Mesodermal cell (in vitro differentiated cells): ENCODE measurements around the gene PXMP4.

Experiments used
- H3K27ac ChIP-seq: 2 replicates; pipeline ENCODE4 v1.7.0; 2013; ENCODE audit warnings: mild to moderate bottlenecking, low read depth, low read length, moderate library complexity; ENCODE audit not compliant: severe bottlenecking
- H3K36me3 ChIP-seq: 2 replicates; pipeline ENCODE4 v1.7.1; 2013; ENCODE audit warnings: mild to moderate bottlenecking, low read length, moderate library complexity; ENCODE audit not compliant: control insufficient read depth, insufficient read depth
- H3K4me1 ChIP-seq: one replicate; pipeline ENCODE4 v1.7.1; 2013; ENCODE audit warnings: mild to moderate bottlenecking, low read length; ENCODE audit not compliant: insufficient read depth, control insufficient read depth, poor library complexity, severe bottlenecking
- H3K4me3 ChIP-seq: 2 replicates; pipeline ENCODE4 v1.7.0; 2013; ENCODE audit warnings: low read length, control low read depth, mild to moderate bottlenecking; ENCODE audit not compliant: insufficient read depth, poor library complexity, severe bottlenecking; ENCODE audit errors: extremely low read depth
- H3K9me3 ChIP-seq: 2 replicates; pipeline ENCODE4 v1.7.1; 2013; ENCODE audit warnings: mild to moderate bottlenecking, low read length, moderate library complexity; ENCODE audit not compliant: control insufficient read depth
- WGBS, 2 experiments: methylation state at CpG; one replicate each; pipeline ENCODE4 v1.1.5; 2013; ENCODE audit warnings: missing lambda C conversion rate in 2 of 2; ENCODE audit not compliant: insufficient coverage in 2 of 2; 5-methylcytosine and 5-hydroxymethylcytosine counted together

PXMP4 gene

GRCh38 chr20:33658929-33659328 lies 61.2 kb downstream of the PXMP4 start:
- H3K27ac ChIP-seq = no peak overlapping the region
- no peak overlapping the region for H3K4me3 ChIP-seq
- no peaks in the 10 kb centered on the region for H3K4me1 ChIP-seq
- H3K36me3 ChIP-seq = peaks cover 25% of the 10 kb centered on the region
- WGBS, 2 experiments = 87 to 91% methylated on average over 4 of the region's 4 CpGs
- no peaks in the 10 kb centered on the region for H3K9me3 ChIP-seq

- WGBS, 2 experiments = 98% methylated on average over 5 to 7 of the region's 8 CpGs
- H3K4me3 ChIP-seq = no peak overlapping the region
- H3K9me3 ChIP-seq = no peaks in the 10 kb centered on the region
- no peak overlapping the region for H3K27ac ChIP-seq
- H3K36me3 ChIP-seq = peaks cover 25% of the 10 kb centered on the region
- no peaks in the 10 kb centered on the region for H3K4me1 ChIP-seq
Measured at GRCh38 chr20:33658510-33658909, 61.6 kb downstream of the PXMP4 start.

- 95 to 99% methylated on average over 7 to 12 of the region's 12 CpGs for WGBS, 2 experiments
- peaks cover 25% of the 10 kb centered on the region for H3K36me3 ChIP-seq
- no peak overlapping the region for H3K4me3 ChIP-seq
- no peaks in the 10 kb centered on the region for H3K4me1 ChIP-seq
- no peaks in the 10 kb centered on the region for H3K9me3 ChIP-seq
- no peak overlapping the region for H3K27ac ChIP-seq
Measured at GRCh38 chr20:33657704-33658095, 62.4 kb downstream of the PXMP4 start.

GRCh38 chr20:33656783-33657703 lies 63.1 kb downstream of the PXMP4 start:
- no peaks in the 10 kb centered on the region for H3K4me1 ChIP-seq
- peaks cover 25% of the 10 kb centered on the region for H3K36me3 ChIP-seq
- no peak overlapping the region for H3K27ac ChIP-seq
- 92 to 95% methylated on average over 14 to 15 of the region's 17 CpGs for WGBS, 2 experiments
- H3K9me3 ChIP-seq = no peaks in the 10 kb centered on the region
- H3K4me3 ChIP-seq = no peak overlapping the region

GRCh38 chr20:33656010-33656782 lies 63.9 kb downstream of the PXMP4 start:
- no peak overlapping the region for H3K27ac ChIP-seq
- 92 to 96% methylated on average over 8 to 10 of the region's 10 CpGs for WGBS, 2 experiments
- no peak overlapping the region for H3K4me3 ChIP-seq
- H3K36me3 ChIP-seq = peaks cover 25% of the 10 kb centered on the region
- no peaks in the 10 kb centered on the region for H3K4me1 ChIP-seq
- no peaks in the 10 kb centered on the region for H3K9me3 ChIP-seq

- H3K36me3 ChIP-seq = peaks cover 22% of the 10 kb centered on the region
- 92 to 100% methylated on average over 3 of the region's 4 CpGs for WGBS, 2 experiments
- no peak overlapping the region for H3K27ac ChIP-seq
- no peaks in the 10 kb centered on the region for H3K4me1 ChIP-seq
- no peak overlapping the region for H3K4me3 ChIP-seq
- no peaks in the 10 kb centered on the region for H3K9me3 ChIP-seq
Measured at GRCh38 chr20:33655164-33655563, 64.9 kb downstream of the PXMP4 start.

- Histone ChIP-seq H3K9me3 (no peaks in the 10 kb centered on the region), H3K27ac (no peak overlapping the region), H3K36me3 (peaks cover 17% of the 10 kb centered on the region), H3K4me3 (no peak overlapping the region), H3K4me1 (no peaks in the 10 kb centered on the region)
- 91 to 92% methylated on average over 13 of the region's 14 CpGs for WGBS, 2 experiments
Measured at GRCh38 chr20:33654680-33655161, 65.4 kb downstream of the PXMP4 start.

GRCh38 chr20:33653900-33654596 lies 66.1 kb downstream of the PXMP4 start:
- Histone ChIP-seq H3K4me3 (no peak overlapping the region), H3K9me3 (no peaks in the 10 kb centered on the region), H3K27ac (no peak overlapping the region), H3K36me3 (peaks cover 12% of the 10 kb centered on the region), H3K4me1 (no peaks in the 10 kb centered on the region)
- WGBS, 2 experiments = 92 to 93% methylated on average over 9 to 11 of the region's 11 CpGs

GRCh38 chr20:33653218-33653899 lies 66.8 kb downstream of the PXMP4 start:
- Histone ChIP-seq H3K4me1 (no peaks in the 10 kb centered on the region), H3K9me3 (no peaks in the 10 kb centered on the region), H3K27ac (no peak overlapping the region), H3K36me3 (peaks cover 12% of the 10 kb centered on the region), H3K4me3 (no peak overlapping the region)
- WGBS, 2 experiments = 62 to 73% methylated on average over 15 to 16 of the region's 16 CpGs
